ENCODE results near the gene NOL9. TPM values are rescaled to one million over a fixed set of nuclear protein-coding genes. Genes with fewer than 3 reads are reported as not detected.

The NOL9 gene
- polyA plus RNA-seq, 1 of the 3 experiments (the other 2 are of a cell fraction): 7.1 TPM

DNA sequence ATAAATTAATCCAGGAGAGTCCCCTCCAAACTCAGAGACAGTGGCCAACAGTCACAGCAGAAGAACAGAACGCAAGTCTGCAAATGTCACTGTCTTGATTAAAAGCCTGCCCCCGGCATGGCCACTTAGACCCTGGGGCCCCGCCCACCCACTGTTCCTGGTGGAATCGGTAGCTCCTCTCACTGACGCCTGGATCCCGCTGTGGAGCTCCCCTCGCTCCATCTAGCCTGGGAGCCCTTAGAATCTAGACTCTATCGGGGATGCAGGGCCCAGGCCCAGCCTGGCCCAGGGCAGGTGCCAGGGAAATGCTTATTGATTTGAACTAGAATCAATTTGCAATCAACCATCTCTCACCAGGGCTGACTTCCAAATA, 41.4 kb downstream of the NOL9 start:
- ChIA-PET POLR2A (interaction anchor here (1.6 kb wide), 1 partner anchor 22 kb away, joined by 3 read pairs; no protein-coding TSS in a partner anchor), CTCF (interaction anchor here (1.8 to 17.4 kb wide), 6 partner anchors 9 to 41 kb away, joined by 6 to 211 read pairs (median 10); partner anchors contain the start of genes NOL9, PLEKHG5 and TAS1R1)
- no peaks in the 10 kb centered on the region for H4K20me1 ChIP-seq (ENCODE audit: insufficient read depth)

More for the DNA sequence above, 41.4 kb downstream of the NOL9 start:
- Histone ChIP-seq H3K4me1 (ENCODE audit: control insufficient read depth in 1 of 2, insufficient read depth in 2 of 2, low read depth in 1 of 2, low read length in 1 of 2) (peaks cover 0 to 69% of the 10 kb centered on the region in 2 experiments; a peak in 2 of 4 replicates), H3K9me3 (no peaks in the 10 kb centered on the region), H2AFZ (ENCODE audit: low read depth) (no peak overlapping the region), H3K27me3 (ENCODE audit: insufficient read depth) (no peaks in the 10 kb centered on the region), H3K9me2 (no peaks in the 10 kb centered on the region), H3F3A (replicated peaks; ENCODE audit: insufficient read depth) (peaks cover 5% of the 10 kb centered on the region), H3K36me3 (replicated peaks in 1 of 2; ENCODE audit: control insufficient read depth in 1 of 2, insufficient read depth in 2 of 2, low read length in 1 of 2) (no peaks in the 10 kb centered on the region), H3K79me2 (ENCODE audit: insufficient read depth) (no peaks in the 10 kb centered on the region), H3K27ac (ENCODE audit: low read depth in 2 of 2, low read length in 1 of 2) (peak overlapping the region in 1 of 2 experiments; percentile 93; a peak in 2 of 4 replicates), H3K4me2 (no peak overlapping the region), H3K9ac (no peak overlapping the region), H3K4me3 (ENCODE audit: low read depth in 2 of 2, low read length in 1 of 2) (no peak overlapping the region)
- WGBS (ENCODE audit: low lambda C conversion rate): 80% methylated on average over 3 of the region's 8 CpGs
- no peak for TF ChIP-seq MEF2A (IDR thresholded peaks at IDR 0.05; ENCODE audit: borderline replicate concordance, low read depth)
- TF ChIP-seq GATA2 (CRISPR knock-in tag; IDR thresholded peaks at IDR 0.05): no peak
- no peak for TF ChIP-seq CTCF (IDR thresholded peaks at IDR 0.05)
- TF ChIP-seq, protein P1, sequence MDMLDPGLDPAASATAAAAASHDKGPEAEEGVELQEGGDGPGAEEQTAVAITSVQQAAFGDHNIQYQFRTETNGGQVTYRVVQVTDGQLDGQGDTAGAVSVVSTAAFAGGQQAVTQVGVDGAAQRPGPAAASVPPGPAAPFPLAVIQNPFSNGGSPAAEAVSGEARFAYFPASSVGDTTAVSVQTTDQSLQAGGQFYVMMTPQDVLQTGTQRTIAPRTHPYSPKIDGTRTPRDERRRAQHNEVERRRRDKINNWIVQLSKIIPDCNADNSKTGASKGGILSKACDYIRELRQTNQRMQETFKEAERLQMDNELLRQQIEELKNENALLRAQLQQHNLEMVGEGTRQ (IDR thresholded peaks at IDR 0.05; ENCODE audit: borderline replicate concordance, low read depth, low read length): no peak
- TF ChIP-seq, protein P2, sequence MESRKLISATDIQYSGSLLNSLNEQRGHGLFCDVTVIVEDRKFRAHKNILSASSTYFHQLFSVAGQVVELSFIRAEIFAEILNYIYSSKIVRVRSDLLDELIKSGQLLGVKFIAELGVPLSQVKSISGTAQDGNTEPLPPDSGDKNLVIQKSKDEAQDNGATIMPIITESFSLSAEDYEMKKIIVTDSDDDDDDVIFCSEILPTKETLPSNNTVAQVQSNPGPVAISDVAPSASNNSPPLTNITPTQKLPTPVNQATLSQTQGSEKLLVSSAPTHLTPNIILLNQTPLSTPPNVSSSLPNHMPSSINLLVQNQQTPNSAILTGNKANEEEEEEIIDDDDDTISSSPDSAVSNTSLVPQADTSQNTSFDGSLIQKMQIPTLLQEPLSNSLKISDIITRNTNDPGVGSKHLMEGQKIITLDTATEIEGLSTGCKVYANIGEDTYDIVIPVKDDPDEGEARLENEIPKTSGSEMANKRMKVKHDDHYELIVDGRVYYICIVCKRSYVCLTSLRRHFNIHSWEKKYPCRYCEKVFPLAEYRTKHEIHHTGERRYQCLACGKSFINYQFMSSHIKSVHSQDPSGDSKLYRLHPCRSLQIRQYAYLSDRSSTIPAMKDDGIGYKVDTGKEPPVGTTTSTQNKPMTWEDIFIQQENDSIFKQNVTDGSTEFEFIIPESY (IDR thresholded peaks at IDR 0.05; ENCODE audit: borderline replicate concordance, low read depth): no peak
- no peak for DNase-seq
